GM18873 (cell line): ENCODE data around the gene BCL2L1.
A peak's percentile ranks its signal among the peaks of the same experiment; 100 is the strongest.

Experiments used
- ATAC-seq: cut with Tn5 transposase; IDR thresholded peaks from one replicate; pipeline ENCODE4 v1.9.1; 2021; ENCODE audit warnings: mild to moderate bottlenecking, moderate library complexity, moderate number of reproducible peaks; ENCODE audit not compliant: unreplicated experiment, low FRiP score

Gene BCL2L1

GRCh38 chr20:31711179-31712111 lies 11.2 kb downstream of the BCL2L1 start:
- no peak for ATAC-seq

- no peak for ATAC-seq
Observed at GRCh38 chr20:31710423-31711108, 12.1 kb downstream of the BCL2L1 start.

GRCh38 chr20:31709939-31710338 lies 12.7 kb downstream of the BCL2L1 start:
- no peak for ATAC-seq

GRCh38 chr20:31708736-31709534 lies 13.7 kb downstream of the BCL2L1 start:
- ATAC-seq, result no peak

GRCh38 chr20:31707994-31708735 lies 14.5 kb downstream of the BCL2L1 start:
- ATAC-seq, result no peak

GRCh38 chr20:31707258-31707615 lies 15.4 kb downstream of the BCL2L1 start:
- ATAC-seq, result no peak

- ATAC-seq, result no peak
Observed at GRCh38 chr20:31706607-31707257, 15.9 kb downstream of the BCL2L1 start.

GRCh38 chr20:31705598-31706597 lies 16.8 kb downstream of the BCL2L1 start:
- peak; percentile 89 for ATAC-seq

GRCh38 chr20:31705191-31705590 lies 17.5 kb downstream of the BCL2L1 start:
- ATAC-seq, result no peak

- no peak for ATAC-seq
Observed at GRCh38 chr20:31704225-31705119, 18.2 kb downstream of the BCL2L1 start.

- no peak for ATAC-seq
Observed at GRCh38 chr20:31701591-31701990, 21.1 kb downstream of the BCL2L1 start.

GRCh38 chr20:31700747-31701146 lies 21.9 kb downstream of the BCL2L1 start:
- ATAC-seq, result no peak

GRCh38 chr20:31699801-31700728 lies 22.6 kb downstream of the BCL2L1 start:
- no peak for ATAC-seq

- ATAC-seq, result peak; percentile 93
Observed at GRCh38 chr20:31698803-31699718, 23.6 kb downstream of the BCL2L1 start.

GRCh38 chr20:31698243-31698802 lies 24.3 kb downstream of the BCL2L1 start:
- no peak for ATAC-seq
